Naive thymus-derived CD4-positive, alpha-beta T cell (primary cell): Measurements from ENCODE around the gene WBP11. TPM values are rescaled to one million over a fixed set of nuclear protein-coding genes. Genes with fewer than 3 reads are reported as not detected.
A peak's percentile ranks its signal among the peaks of the same experiment; 100 is the strongest.

ENCODE experiments used
- ATAC-seq: fragments of 150-1000 bp; cut with Tn5 transposase; 2 replicates; pipeline ENCODE4 v1.10.0; 2021; ENCODE audit warnings: mild to moderate bottlenecking, moderate library complexity
- CTCF ChIA-PET: fragments of 350-600 bp; sonication (Branson Sonifier 250); formaldehyde crosslinking; loops from one replicate; lab custom pipeline; 2021; ENCODE audit warnings: antibody characterized with exemption; lab: Charles Lee
- POLR2A ChIA-PET: fragments of 350-600 bp; sonication (Branson Sonifier 250); formaldehyde crosslinking; loops from one replicate; lab custom pipeline; 2021; ENCODE audit warnings: antibody characterized with exemption, inconsistent platforms; lab: Charles Lee
- DNase-seq, 9 donors: peaks; one replicate each; pipeline versions ENCODE4 v3.0.0 to v3.0.0-alpha.2; 2020 to 2022; ENCODE audit warnings: mixed read lengths in 1 of 9
- H3K27ac ChIP-seq: one replicate; pipeline ENCODE4 v1.7.0; 2013; ENCODE audit warnings: mild to moderate bottlenecking, low read depth, low read length, moderate library complexity
- H3K27me3 ChIP-seq, 2 donors: one replicate each; pipeline ENCODE4 v1.7.0; 2013; ENCODE audit warnings: low read length in 2 of 2, mild to moderate bottlenecking in 2 of 2, moderate library complexity in 2 of 2; ENCODE audit not compliant: control insufficient read depth in 2 of 2, insufficient read depth in 2 of 2
- H3K36me3 ChIP-seq, 3 experiments: 1 replicate in 2 of 3; 2 replicates in 1 of 3; pipeline ENCODE4 v1.7.0; 2013; ENCODE audit warnings: low read length in 3 of 3, mild to moderate bottlenecking in 3 of 3, moderate library complexity in 1 of 3; ENCODE audit not compliant: insufficient read depth in 3 of 3, control insufficient read depth in 2 of 3
- H3K4me1 ChIP-seq, 2 donors: one replicate each; pipeline ENCODE4 v1.7.0; 2013; ENCODE audit warnings: low read length in 2 of 2, mild to moderate bottlenecking in 2 of 2, moderate library complexity in 1 of 2; ENCODE audit not compliant: control insufficient read depth in 2 of 2, insufficient read depth in 2 of 2
- H3K4me3 ChIP-seq: 2 replicates; pipeline ENCODE4 v1.7.0; 2013; ENCODE audit warnings: mild to moderate bottlenecking, low read length
- H3K9me3 ChIP-seq, 3 experiments: 1 replicate in 2 of 3; 2 replicates in 1 of 3; pipeline ENCODE4 v1.7.0; 2013; ENCODE audit warnings: low read length in 3 of 3; ENCODE audit not compliant: control insufficient read depth in 2 of 3
- H3K27ac Mint-ChIP-seq, 9 donors: one replicate each; pipeline ENCODE4 v1.8.0; 2020 to 2022; ENCODE audit warnings: mixed read lengths in 9 of 9, mild to moderate bottlenecking in 8 of 9, moderate library complexity in 5 of 9, inconsistent platforms in 2 of 9
- H3K27me3 Mint-ChIP-seq, 5 donors: one replicate each; pipeline ENCODE4 v1.8.0; 2021 to 2022; ENCODE audit warnings: mixed read lengths in 5 of 5, mild to moderate bottlenecking in 1 of 5
- H3K36me3 Mint-ChIP-seq, 5 donors: one replicate each; pipeline ENCODE4 v1.8.0; 2020 to 2022; ENCODE audit warnings: mixed read lengths in 5 of 5, mild to moderate bottlenecking in 3 of 5, inconsistent platforms in 1 of 5
- H3K4me1 Mint-ChIP-seq, 7 donors: one replicate each; pipeline ENCODE4 v1.8.0; 2020 to 2022; ENCODE audit warnings: mixed read lengths in 7 of 7, mild to moderate bottlenecking in 3 of 7, inconsistent platforms in 1 of 7
- H3K4me3 Mint-ChIP-seq, 10 donors: one replicate each; pipeline ENCODE4 v1.8.0; 2020 to 2022; ENCODE audit warnings: mild to moderate bottlenecking in 10 of 10, mixed read lengths in 10 of 10, moderate library complexity in 6 of 10, inconsistent platforms in 2 of 10
- H3K9me3 Mint-ChIP-seq, 11 donors: one replicate each; pipeline ENCODE4 v1.8.0; 2020 to 2022; ENCODE audit warnings: mixed read lengths in 11 of 11, mild to moderate bottlenecking in 4 of 11, inconsistent platforms in 1 of 11, moderate library complexity in 1 of 11
- intact Hi-C, 2 donors: fragments of 100-400 bp; cut with micrococcal nuclease; formaldehyde crosslinking; loops; one replicate each; pipeline ENCODE4 v1.15.1; 2023
- polyA plus RNA-seq, 2 donors: library from polyadenylated mRNA; unstranded; fragments of 300-500 nt; fragmentation: Illumina TruSeq; gene quantifications; one replicate each; pipeline ENCODE4 v1.2.3, GENCODE V29; 2021
- total RNA-seq, 6 experiments: library from RNA in 5 of 6; stranded (reverse) in 5 of 6; gene quantifications; 1 replicate in 5 of 6; 2 replicates in 1 of 6; pipeline ENCODE4 v1.2.3 and lab custom pipeline; 2021 to 2026

WBP11 gene
- total and polyA plus RNA-seq, 7 experiments from 2014 or later, result 58.5 to 129 (median 84.3) TPM

GRCh38 chr12:14846042-14846587 is 42.8 kb upstream of the WBP11 start:
- Mint-ChIP-seq H3K9me3 (no peaks in the 10 kb centered on the region), H3K27me3 (peaks cover 0 to 8% (median 0%) of the 10 kb centered on the region in 5 donors), H3K4me3 (no peak overlapping the region), H3K4me1 (peaks cover 5 to 13% (median 8%) of the 10 kb centered on the region in 7 donors), H3K36me3 (no peaks in the 10 kb centered on the region), H3K27ac (peak overlapping the region in 2 of 9 donors; percentile 3 to 46)
- Histone ChIP-seq H3K4me1 (no peaks in the 10 kb centered on the region), H3K27ac (no peak overlapping the region), H3K4me3 (no peak overlapping the region), H3K27me3 (no peaks in the 10 kb centered on the region), H3K9me3 (no peaks in the 10 kb centered on the region), H3K36me3 (no peaks in the 10 kb centered on the region)
- ChIA-PET POLR2A (interaction anchor here (0.6 to 4.0 kb wide), 3 partner anchors 41 to 149 kb away, joined by 3 to 27 read pairs (median 3); no protein-coding TSS in a partner anchor), CTCF (interaction anchor here (0.6 to 6.6 kb wide), 18 partner anchors 9 to 461 kb away, joined by 3 to 86 read pairs (median 4); partner anchors contain the start of gene RERG)
- ATAC-seq (no peak), DNase-seq (no peak)
- intact Hi-C loops, result loop anchor here in 1 of 2 donors (5.0 kb wide), 1 partner anchor 214 kb away; no protein-coding TSS in a partner anchor

- H3K36me3 ChIP-seq, result no peaks in the 10 kb centered on the region
- H3K4me3 ChIP-seq, result no peak overlapping the region
- peak; percentile 80 for ATAC-seq
- Mint-ChIP-seq H3K4me1 (peaks cover 5 to 13% (median 8%) of the 10 kb centered on the region in 7 donors), H3K27me3 (peaks cover 0 to 12% (median under 1%) of the 10 kb centered on the region in 5 donors), H3K9me3 (no peaks in the 10 kb centered on the region), H3K27ac (peak overlapping the region in 6 of 9 donors; percentile 14 to 68 (median 38)), H3K36me3 (no peaks in the 10 kb centered on the region), H3K4me3 (peak overlapping the region in 7 of 10 donors; percentile 1 to 71 (median 27))
- H3K4me1 ChIP-seq, result no peaks in the 10 kb centered on the region
- intact Hi-C loops, result loop anchor here (1.0 to 5.0 kb wide), 16 partner anchors 39 to 607 kb away; partner anchors contain the start of genes RERG (in 2 of the 2) and ARHGDIB (in 1 of the 2)
- no peaks in the 10 kb centered on the region for H3K9me3 ChIP-seq
- ChIA-PET CTCF (interaction anchor here (0.6 to 6.6 kb wide), 13 partner anchors 10 to 460 kb away, joined by 3 to 86 read pairs (median 4); partner anchors contain the start of gene RERG), POLR2A (interaction anchor here (0.6 to 4.0 kb wide), 2 partner anchors 40 to 149 kb away, joined by 3 to 27 read pairs; no protein-coding TSS in a partner anchor)
- H3K27ac ChIP-seq, result no peak overlapping the region
- DNase-seq, result peak in 7 of 9 donors; percentile 23 to 63 (median 59)
- H3K27me3 ChIP-seq, result no peaks in the 10 kb centered on the region
Measured at GRCh38 chr12:14845350-14845750, 42.1 kb upstream of the WBP11 start.

GRCh38 chr12:14844401-14844800 is 41.1 kb upstream of the WBP11 start:
- POLR2A ChIA-PET, result interaction anchor here (0.8 to 1.0 kb wide), 4 partner anchors 70 to 151 kb away, joined by 3 to 4 read pairs (median 4); no protein-coding TSS in a partner anchor
- H3K4me3 Mint-ChIP-seq, result no peak overlapping the region
- Histone ChIP-seq H3K9me3 (no peaks in the 10 kb centered on the region), H3K4me3 (no peak overlapping the region), H3K27ac (no peak overlapping the region), H3K36me3 (no peaks in the 10 kb centered on the region), H3K4me1 (no peaks in the 10 kb centered on the region), H3K27me3 (no peaks in the 10 kb centered on the region)
- H3K27me3 Mint-ChIP-seq, result peaks cover 6 to 20% (median 10%) of the 10 kb centered on the region in 5 donors
- peaks cover 0 to 3% (median 0%) of the 10 kb centered on the region in 5 donors for H3K36me3 Mint-ChIP-seq
- DNase-seq (no peak), ATAC-seq (no peak)
- CTCF ChIA-PET, result interaction anchor here (0.6 to 6.6 kb wide), 6 partner anchors 42 to 1053 kb away, joined by 3 to 86 read pairs (median 4); partner anchors contain the start of gene RERG
- peaks cover 5 to 13% (median 8%) of the 10 kb centered on the region in 7 donors for H3K4me1 Mint-ChIP-seq
- intact Hi-C loops, result loop anchor here (2.0 kb wide), 4 partner anchors 104 to 606 kb away; partner anchors contain the start of gene RERG (in 1 of the 2)
- H3K27ac Mint-ChIP-seq, result no peak overlapping the region
- H3K9me3 Mint-ChIP-seq, result no peaks in the 10 kb centered on the region

- Histone ChIP-seq H3K4me1 (no peaks in the 10 kb centered on the region), H3K27me3 (no peaks in the 10 kb centered on the region), H3K36me3 (no peaks in the 10 kb centered on the region), H3K4me3 (no peak within 1 kb of the TSS), H3K9me3 (no peaks in the 10 kb centered on the region), H3K27ac (no peak within 1 kb of the TSS)
- CTCF ChIA-PET, result interaction anchor here (1.0 to 6.6 kb wide), 4 partner anchors 9 to 377 kb away, joined by 3 to 86 read pairs (median 6); partner anchors contain the start of gene RERG
- no peak within 1 kb of the TSS for H3K27ac Mint-ChIP-seq
- no peak within 1 kb of the TSS for H3K4me3 Mint-ChIP-seq
- H3K36me3 Mint-ChIP-seq, result peaks cover 0 to 6% (median 0%) of the 10 kb centered on the region in 5 donors
- intact Hi-C loops, result no loop called here
- DNase-seq (no peak), ATAC-seq (no peak)
- POLR2A ChIA-PET, result interaction anchor here (0.8 kb wide), 1 partner anchor 152 kb away, joined by 3 read pairs; no protein-coding TSS in a partner anchor
- peaks cover 0 to 2% (median 0%) of the 10 kb centered on the region in 11 donors for H3K9me3 Mint-ChIP-seq
- H3K27me3 Mint-ChIP-seq, result peaks cover 11 to 24% (median 14%) of the 10 kb centered on the region in 5 donors
- H3K4me1 Mint-ChIP-seq, result peaks cover 5 to 13% (median 8%) of the 10 kb centered on the region in 7 donors
Measured at GRCh38 chr12:14843425-14843887, 40.2 kb upstream of the WBP11 start, which contains the start of gene ART4. TSS of gene ART4 (minus strand) at chr12:14843526. CDS start at chr12:14843113, 413 bp downstream.

- ChIA-PET POLR2A (interaction anchor here (0.5 kb wide), 1 partner anchor 440 kb away, joined by 4 read pairs; no protein-coding TSS in a partner anchor), CTCF (interaction anchor here (1.0 to 2.2 kb wide), 2 partner anchors 13 to 378 kb away, joined by 4 to 8 read pairs; partner anchors contain the start of gene RERG)
- H3K36me3 Mint-ChIP-seq, result peaks cover 0 to 6% (median 0%) of the 10 kb centered on the region in 5 donors
- ATAC-seq (no peak), DNase-seq (no peak)
- peaks cover 5 to 13% (median 8%) of the 10 kb centered on the region in 7 donors for H3K4me1 Mint-ChIP-seq
- peaks cover 0 to 2% (median 0%) of the 10 kb centered on the region in 11 donors for H3K9me3 Mint-ChIP-seq
- no peak overlapping the region for H3K27ac Mint-ChIP-seq
- Histone ChIP-seq H3K27me3 (no peaks in the 10 kb centered on the region), H3K4me3 (no peak overlapping the region), H3K4me1 (no peaks in the 10 kb centered on the region), H3K27ac (no peak overlapping the region), H3K9me3 (no peaks in the 10 kb centered on the region), H3K36me3 (no peaks in the 10 kb centered on the region)
- peaks cover 13 to 24% (median 14%) of the 10 kb centered on the region in 5 donors for H3K27me3 Mint-ChIP-seq
- no peak overlapping the region for H3K4me3 Mint-ChIP-seq
- intact Hi-C loops, result no loop called here
Measured at GRCh38 chr12:14842315-14842714, 39.0 kb upstream of the WBP11 start.

GRCh38 chr12:14841761-14842160 is 38.5 kb upstream of the WBP11 start:
- peaks cover 0 to 2% (median 0%) of the 10 kb centered on the region in 11 donors for H3K9me3 Mint-ChIP-seq
- ChIA-PET POLR2A (no interaction called here), CTCF (no interaction called here)
- H3K36me3 Mint-ChIP-seq, result peaks cover 0 to 6% (median 0%) of the 10 kb centered on the region in 5 donors
- peaks cover 13 to 24% (median 16%) of the 10 kb centered on the region in 5 donors for H3K27me3 Mint-ChIP-seq
- Histone ChIP-seq H3K27me3 (no peaks in the 10 kb centered on the region), H3K9me3 (no peaks in the 10 kb centered on the region), H3K4me1 (no peaks in the 10 kb centered on the region), H3K4me3 (no peak overlapping the region), H3K27ac (no peak overlapping the region), H3K36me3 (no peaks in the 10 kb centered on the region)
- DNase-seq (no peak), ATAC-seq (no peak)
- no peak overlapping the region for H3K4me3 Mint-ChIP-seq
- H3K4me1 Mint-ChIP-seq, result peaks cover 5 to 13% (median 8%) of the 10 kb centered on the region in 7 donors
- H3K27ac Mint-ChIP-seq, result peak overlapping the region in 1 of 9 donors; percentile 11
- intact Hi-C loops, result no loop called here
